ENCODE results near the gene ZNF513.

DNA sequence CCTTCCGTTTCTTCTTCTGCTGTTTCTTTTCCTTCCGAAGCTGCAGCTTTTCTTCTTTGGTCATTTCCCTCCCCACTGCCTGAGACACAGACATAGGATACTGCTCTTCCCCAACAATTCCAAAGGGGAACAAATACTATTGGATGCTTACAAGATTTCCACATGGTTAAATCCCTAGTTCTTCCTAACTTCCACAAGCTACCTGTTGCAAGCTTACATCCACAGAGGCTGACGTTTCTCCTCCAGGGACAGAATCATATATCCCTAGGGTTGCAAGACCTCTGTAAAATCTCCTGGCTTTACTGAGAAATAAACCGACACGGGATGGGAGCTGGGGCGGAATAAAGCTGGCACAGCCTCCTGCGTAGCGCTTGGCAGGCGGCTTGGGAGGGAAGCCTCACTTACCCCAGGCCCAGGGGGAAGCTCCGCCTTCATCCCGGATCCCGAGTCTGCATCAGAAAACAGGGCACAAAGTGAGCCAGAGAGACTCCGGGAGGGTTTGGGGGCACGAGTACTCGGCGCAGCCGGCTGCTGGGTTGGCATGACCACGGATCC, 11.0 kb downstream of the ZNF513 start:
- TF ChIP-seq CTCF (IDR thresholded peaks at IDR 0.05; ENCODE audit: borderline replicate concordance, extremely low read depth, low read length, poor library complexity, severe bottlenecking) (no peak), EZH2 (IDR thresholded peaks at IDR 0.05; ENCODE audit: borderline replicate concordance, low read depth, low read length, severe bottlenecking) (no peak)

Measured in DND-41 (cell line).